LoVo (cell line): ENCODE measurements around the gene GNLY.
"Not testable (repeated sequence)": the region's sequence is repeated elsewhere in the genome, so short reads cannot be mapped to it uniquely, and the experiment has no call there.

ENCODE experiments used
- DNase-seq: peaks from one replicate; pipeline ENCODE4 v3.0.0-alpha.2; 2016; ENCODE audit warnings: low spot score

Gene GNLY

GRCh38 chr2:85665264-85665937, 28.8 kb upstream of the GNLY start:
- DNase-seq: no peak

GRCh38 chr2:85666016-85666415, 28.1 kb upstream of the GNLY start:
- DNase-seq: no peak

- DNase-seq: no peak
Observed at GRCh38 chr2:85666435-85667316, 27.5 kb upstream of the GNLY start.

- no peak for DNase-seq
Observed at GRCh38 chr2:85667561-85668008, 26.6 kb upstream of the GNLY start.

GRCh38 chr2:85668009-85668856, 25.9 kb upstream of the GNLY start, which contains the start of gene SFTPB:
SFTPB (minus strand) TSS chr2:85668199; CDS start chr2:85668183, 16 bp downstream.
- no peak for DNase-seq

- no peak for DNase-seq
Observed at GRCh38 chr2:85668857-85669142, 25.4 kb upstream of the GNLY start.

- no peak for DNase-seq
Observed at GRCh38 chr2:85669549-85669948, 24.6 kb upstream of the GNLY start.

- not testable (repeated sequence) for DNase-seq
Observed at GRCh38 chr2:85670416-85670815, 23.7 kb upstream of the GNLY start.

- DNase-seq: no peak
Observed at GRCh38 chr2:85672456-85672855, 21.7 kb upstream of the GNLY start.

GRCh38 chr2:85673716-85674375, 20.3 kb upstream of the GNLY start:
- DNase-seq: no peak

GRCh38 chr2:85674417-85674816, 19.7 kb upstream of the GNLY start:
- no peak for DNase-seq

- no peak for DNase-seq
Observed at GRCh38 chr2:85675427-85675826, 18.7 kb upstream of the GNLY start.

GRCh38 chr2:85675866-85676548, 18.2 kb upstream of the GNLY start:
- DNase-seq: no peak

- no peak for DNase-seq
Observed at GRCh38 chr2:85678377-85678776, 15.8 kb upstream of the GNLY start.

- DNase-seq: peak; percentile 79
Observed at GRCh38 chr2:85678794-85679672, 15.1 kb upstream of the GNLY start.

- DNase-seq: no peak
Observed at GRCh38 chr2:85680707-85681371, 13.3 kb upstream of the GNLY start.

- no peak for DNase-seq
Observed at GRCh38 chr2:85681372-85681763, 12.8 kb upstream of the GNLY start.

GRCh38 chr2:85681776-85682175, 12.4 kb upstream of the GNLY start:
- no peak for DNase-seq

- DNase-seq: no peak
Observed at GRCh38 chr2:85682378-85682777, 11.8 kb upstream of the GNLY start.

- DNase-seq: no peak
Observed at GRCh38 chr2:85684380-85684779, 9.8 kb upstream of the GNLY start.
